ENCODE data around the gene CCL18.

DNA sequence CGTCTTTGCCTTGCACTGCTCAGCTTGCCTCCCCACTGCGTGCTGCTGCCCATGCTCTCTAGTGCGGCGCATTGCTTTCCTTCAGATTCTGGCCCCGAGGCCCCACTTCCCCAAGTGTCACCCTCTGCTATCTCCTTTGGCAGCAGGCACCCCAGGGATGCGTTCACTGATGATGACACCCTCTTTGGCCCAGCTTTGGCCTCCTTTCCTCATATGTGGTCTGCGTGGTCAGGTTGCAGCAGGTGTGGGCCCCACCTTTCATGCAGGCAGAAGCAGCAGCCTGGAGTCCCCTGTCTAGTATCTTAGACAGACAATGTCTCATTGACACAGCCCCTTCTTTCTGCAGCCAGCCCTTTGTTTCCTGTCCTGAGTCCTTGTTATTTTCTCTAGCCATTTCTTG, 30.7 kb downstream of the CCL18 start:
- no peak for TF ChIP-seq POLR2AphosphoS5 (IDR thresholded peaks at IDR 0.05; ENCODE audit: low read depth, low read length)
- TF ChIP-seq, protein P1, sequence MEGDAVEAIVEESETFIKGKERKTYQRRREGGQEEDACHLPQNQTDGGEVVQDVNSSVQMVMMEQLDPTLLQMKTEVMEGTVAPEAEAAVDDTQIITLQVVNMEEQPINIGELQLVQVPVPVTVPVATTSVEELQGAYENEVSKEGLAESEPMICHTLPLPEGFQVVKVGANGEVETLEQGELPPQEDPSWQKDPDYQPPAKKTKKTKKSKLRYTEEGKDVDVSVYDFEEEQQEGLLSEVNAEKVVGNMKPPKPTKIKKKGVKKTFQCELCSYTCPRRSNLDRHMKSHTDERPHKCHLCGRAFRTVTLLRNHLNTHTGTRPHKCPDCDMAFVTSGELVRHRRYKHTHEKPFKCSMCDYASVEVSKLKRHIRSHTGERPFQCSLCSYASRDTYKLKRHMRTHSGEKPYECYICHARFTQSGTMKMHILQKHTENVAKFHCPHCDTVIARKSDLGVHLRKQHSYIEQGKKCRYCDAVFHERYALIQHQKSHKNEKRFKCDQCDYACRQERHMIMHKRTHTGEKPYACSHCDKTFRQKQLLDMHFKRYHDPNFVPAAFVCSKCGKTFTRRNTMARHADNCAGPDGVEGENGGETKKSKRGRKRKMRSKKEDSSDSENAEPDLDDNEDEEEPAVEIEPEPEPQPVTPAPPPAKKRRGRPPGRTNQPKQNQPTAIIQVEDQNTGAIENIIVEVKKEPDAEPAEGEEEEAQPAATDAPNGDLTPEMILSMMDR (IDR thresholded peaks at IDR 0.05) = no peak
- TF ChIP-seq, protein P2, sequence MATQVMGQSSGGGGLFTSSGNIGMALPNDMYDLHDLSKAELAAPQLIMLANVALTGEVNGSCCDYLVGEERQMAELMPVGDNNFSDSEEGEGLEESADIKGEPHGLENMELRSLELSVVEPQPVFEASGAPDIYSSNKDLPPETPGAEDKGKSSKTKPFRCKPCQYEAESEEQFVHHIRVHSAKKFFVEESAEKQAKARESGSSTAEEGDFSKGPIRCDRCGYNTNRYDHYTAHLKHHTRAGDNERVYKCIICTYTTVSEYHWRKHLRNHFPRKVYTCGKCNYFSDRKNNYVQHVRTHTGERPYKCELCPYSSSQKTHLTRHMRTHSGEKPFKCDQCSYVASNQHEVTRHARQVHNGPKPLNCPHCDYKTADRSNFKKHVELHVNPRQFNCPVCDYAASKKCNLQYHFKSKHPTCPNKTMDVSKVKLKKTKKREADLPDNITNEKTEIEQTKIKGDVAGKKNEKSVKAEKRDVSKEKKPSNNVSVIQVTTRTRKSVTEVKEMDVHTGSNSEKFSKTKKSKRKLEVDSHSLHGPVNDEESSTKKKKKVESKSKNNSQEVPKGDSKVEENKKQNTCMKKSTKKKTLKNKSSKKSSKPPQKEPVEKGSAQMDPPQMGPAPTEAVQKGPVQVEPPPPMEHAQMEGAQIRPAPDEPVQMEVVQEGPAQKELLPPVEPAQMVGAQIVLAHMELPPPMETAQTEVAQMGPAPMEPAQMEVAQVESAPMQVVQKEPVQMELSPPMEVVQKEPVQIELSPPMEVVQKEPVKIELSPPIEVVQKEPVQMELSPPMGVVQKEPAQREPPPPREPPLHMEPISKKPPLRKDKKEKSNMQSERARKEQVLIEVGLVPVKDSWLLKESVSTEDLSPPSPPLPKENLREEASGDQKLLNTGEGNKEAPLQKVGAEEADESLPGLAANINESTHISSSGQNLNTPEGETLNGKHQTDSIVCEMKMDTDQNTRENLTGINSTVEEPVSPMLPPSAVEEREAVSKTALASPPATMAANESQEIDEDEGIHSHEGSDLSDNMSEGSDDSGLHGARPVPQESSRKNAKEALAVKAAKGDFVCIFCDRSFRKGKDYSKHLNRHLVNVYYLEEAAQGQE (IDR thresholded peaks at IDR 0.05; ENCODE audit: insufficient read depth in 1 of 2, low read depth in 2 of 2, low read length in 1 of 2) = no peak
